Neuronal stem cell (in vitro differentiated cells): Measurements from ENCODE around the gene DGAT2.

Experiments used
- DNase-seq: peaks from one replicate; pipeline ENCODE4 v3.0.0-alpha.2; 2013; ENCODE audit warnings: low spot score
- H2AFZ ChIP-seq: one replicate; pipeline ENCODE4 v1.6.1; 2013; ENCODE audit warnings: mild to moderate bottlenecking, low read length, inconsistent platforms
- H2AK5ac ChIP-seq: 2 replicates; pipeline ENCODE4 v1.6.1; 2013; ENCODE audit warnings: low read depth, mild to moderate bottlenecking, inconsistent platforms, low read length, moderate library complexity, mixed read lengths
- H2BK120ac ChIP-seq: 2 replicates; pipeline ENCODE4 v1.6.1; 2013; ENCODE audit warnings: low read depth, mild to moderate bottlenecking, inconsistent platforms, low read length, moderate library complexity, mixed read lengths
- H2BK12ac ChIP-seq: one replicate; pipeline ENCODE4 v1.6.1; 2013; ENCODE audit warnings: low read length, inconsistent platforms
- H2BK15ac ChIP-seq: 2 replicates; pipeline ENCODE4 v1.6.1; 2013; ENCODE audit warnings: mild to moderate bottlenecking, low read length, inconsistent platforms, mixed read lengths
- H2BK5ac ChIP-seq: one replicate; pipeline ENCODE4 v1.6.1; 2013; ENCODE audit warnings: inconsistent platforms, mild to moderate bottlenecking, low read length, moderate library complexity
- H3K14ac ChIP-seq: one replicate; pipeline ENCODE4 v1.6.1; 2013; ENCODE audit warnings: low read length, inconsistent platforms
- H3K18ac ChIP-seq: 2 replicates; pipeline ENCODE4 v1.6.1; 2013; ENCODE audit warnings: low read length, inconsistent platforms
- H3K23ac ChIP-seq: 2 replicates; pipeline ENCODE4 v1.6.1; 2013; ENCODE audit warnings: low read depth, mild to moderate bottlenecking, mixed read lengths, low read length, inconsistent platforms; ENCODE audit not compliant: poor library complexity
- H3K27ac ChIP-seq: replicated peaks from 3 replicates; pipeline ENCODE4 v1.5.1; 2013; ENCODE audit warnings: low read length, inconsistent platforms
- H3K27me3 ChIP-seq, 3 experiments: 2 replicates each; pipeline ENCODE4 v1.6.1; 2013; ENCODE audit warnings: low read length in 3 of 3, mild to moderate bottlenecking in 2 of 3, inconsistent platforms in 1 of 3, low read depth in 1 of 3, mixed read lengths in 1 of 3, moderate library complexity in 1 of 3; ENCODE audit not compliant: control insufficient read depth in 3 of 3, insufficient read depth in 3 of 3
- H3K36me3 ChIP-seq, 2 donors: replicated peaks in 1 of 2; 2 replicates each; pipeline ENCODE4 v1.6.1; 2013; ENCODE audit warnings: low read length in 2 of 2; ENCODE audit not compliant: control insufficient read depth in 2 of 2, insufficient read depth in 2 of 2
- H3K4ac ChIP-seq: 2 replicates; pipeline ENCODE4 v1.6.1; 2013; ENCODE audit warnings: inconsistent platforms, mild to moderate bottlenecking, low read length, moderate library complexity
- H3K4me1 ChIP-seq, 2 donors: 1 replicate in 1 of 2; 2 replicates in 1 of 2; pipeline ENCODE4 v1.6.1; 2013; ENCODE audit warnings: low read length in 2 of 2, low read depth in 1 of 2; ENCODE audit not compliant: control insufficient read depth in 2 of 2, insufficient read depth in 1 of 2
- H3K4me2 ChIP-seq: one replicate; pipeline ENCODE4 v1.6.1; 2013; ENCODE audit warnings: mild to moderate bottlenecking, low read length, inconsistent platforms; ENCODE audit not compliant: insufficient read depth, poor library complexity, severe bottlenecking
- H3K4me3 ChIP-seq, 2 donors: 2 replicates each; pipeline ENCODE4 v1.5.1; 2013; ENCODE audit warnings: low read length in 2 of 2, mild to moderate bottlenecking in 2 of 2, inconsistent platforms in 1 of 2, moderate library complexity in 1 of 2
- H3K79me1 ChIP-seq: one replicate; pipeline ENCODE4 v1.6.1; 2013; ENCODE audit warnings: low read depth, mild to moderate bottlenecking, inconsistent platforms, low read length, moderate library complexity
- H3K9ac ChIP-seq: one replicate; pipeline ENCODE4 v1.6.1; 2013; ENCODE audit warnings: mild to moderate bottlenecking, low read depth, low read length, inconsistent platforms; ENCODE audit not compliant: poor library complexity
- H3K9me3 ChIP-seq, 2 donors: replicated peaks in 1 of 2; 2 replicates each; pipeline versions ENCODE3 to v1.6.1; 2013; ENCODE audit warnings: low read length in 2 of 2, mild to moderate bottlenecking in 2 of 2, inconsistent platforms in 1 of 2, low read depth in 1 of 2, mixed read lengths in 1 of 2, moderate library complexity in 1 of 2; ENCODE audit not compliant: control insufficient read depth in 2 of 2, insufficient read depth in 1 of 2
- H4K8ac ChIP-seq: one replicate; pipeline ENCODE4 v1.6.1; 2013; ENCODE audit warnings: low read depth, mild to moderate bottlenecking, inconsistent platforms, low read length, moderate library complexity
- H4K91ac ChIP-seq: one replicate; pipeline ENCODE4 v1.6.1; 2013; ENCODE audit warnings: low read length, low read depth, mild to moderate bottlenecking, inconsistent platforms; ENCODE audit not compliant: poor library complexity
- WGBS, 2 donors: extraction: QIAGEN DNeasy Blood & Tissue Kit; methylation state at CpG; one replicate each; pipeline ENCODE4 v1.1.7; 2013; ENCODE audit warnings: missing lambda C conversion rate in 2 of 2, mixed read lengths in 1 of 2; ENCODE audit not compliant: insufficient read length in 2 of 2, insufficient replicate concordance in 1 of 2; ENCODE audit errors: extremely low coverage in 2 of 2; 5-methylcytosine and 5-hydroxymethylcytosine counted together

Gene DGAT2

GRCh38 chr11:75801362-75802020 lies 32.9 kb downstream of the DGAT2 start:
- H4K91ac ChIP-seq: no peak overlapping the region
- WGBS, 2 donors: no CpG with 5 or more reads among the region's 9 CpGs
- H3K4me2 ChIP-seq: no peak overlapping the region
- no peak overlapping the region for H2AFZ ChIP-seq
- H3K9ac ChIP-seq: no peak overlapping the region
- no peak overlapping the region for H3K18ac ChIP-seq
- H3K14ac ChIP-seq: no peak overlapping the region
- DNase-seq: no peak
- no peaks in the 10 kb centered on the region for H3K4me1 ChIP-seq
- no peaks in the 10 kb centered on the region for H3K36me3 ChIP-seq
- H2AK5ac ChIP-seq: no peak overlapping the region
- H4K8ac ChIP-seq: no peak overlapping the region
- no peak overlapping the region for H2BK120ac ChIP-seq
- H2BK12ac ChIP-seq: no peak overlapping the region
- H3K4ac ChIP-seq: no peak overlapping the region
- H2BK5ac ChIP-seq: no peak overlapping the region
- no peak overlapping the region for H2BK15ac ChIP-seq
- no peaks in the 10 kb centered on the region for H3K9me3 ChIP-seq
- H3K27me3 ChIP-seq: peaks cover 0 to 7% (median 0%) of the 10 kb centered on the region in 3 experiments
- H3K4me3 ChIP-seq: no peak overlapping the region
- no peaks in the 10 kb centered on the region for H3K79me1 ChIP-seq
- H3K23ac ChIP-seq: no peak overlapping the region
- H3K27ac ChIP-seq: no peak overlapping the region

- Histone ChIP-seq H3K79me1 (no peaks in the 10 kb centered on the region), H3K36me3 (no peaks in the 10 kb centered on the region), H3K4me3 (no peak overlapping the region), H3K4me2 (no peak overlapping the region), H2AK5ac (no peak overlapping the region), H2BK15ac (no peak overlapping the region), H2BK5ac (no peak overlapping the region), H2BK12ac (no peak overlapping the region), H3K18ac (no peak overlapping the region), H2AFZ (peak overlapping the region; percentile 45), H2BK120ac (no peak overlapping the region), H3K9me3 (no peaks in the 10 kb centered on the region), H3K27me3 (peaks cover 0 to 7% (median 0%) of the 10 kb centered on the region in 3 experiments), H4K91ac (no peak overlapping the region), H3K4ac (no peak overlapping the region), H3K27ac (no peak overlapping the region), H4K8ac (no peak overlapping the region), H3K23ac (peak overlapping the region; percentile 31), H3K4me1 (no peaks in the 10 kb centered on the region), H3K14ac (no peak overlapping the region), H3K9ac (no peak overlapping the region)
- WGBS, 2 donors: no CpG with 5 or more reads among the region's 12 CpGs
- DNase-seq: no peak
Measured at GRCh38 chr11:75802021-75802912, 33.7 kb downstream of the DGAT2 start.

GRCh38 chr11:75802913-75803820 lies 34.6 kb downstream of the DGAT2 start:
- no peak overlapping the region for H3K14ac ChIP-seq
- no CpG with 5 or more reads among the region's 10 CpGs for WGBS, 2 donors
- no peak overlapping the region for H4K91ac ChIP-seq
- no peak overlapping the region for H3K4ac ChIP-seq
- H2BK5ac ChIP-seq: no peak overlapping the region
- H4K8ac ChIP-seq: no peak overlapping the region
- H2BK15ac ChIP-seq: no peak overlapping the region
- H3K23ac ChIP-seq: no peak overlapping the region
- H3K27me3 ChIP-seq: peaks cover 0 to 7% (median 0%) of the 10 kb centered on the region in 3 experiments
- H3K36me3 ChIP-seq: no peaks in the 10 kb centered on the region
- H3K27ac ChIP-seq: no peak overlapping the region
- no peaks in the 10 kb centered on the region for H3K9me3 ChIP-seq
- H3K4me1 ChIP-seq: no peaks in the 10 kb centered on the region
- H2AFZ ChIP-seq: no peak overlapping the region
- H2AK5ac ChIP-seq: no peak overlapping the region
- no peak overlapping the region for H2BK120ac ChIP-seq
- H3K4me2 ChIP-seq: no peak overlapping the region
- no peaks in the 10 kb centered on the region for H3K79me1 ChIP-seq
- DNase-seq: peak; percentile 75
- H3K9ac ChIP-seq: no peak overlapping the region
- H2BK12ac ChIP-seq: no peak overlapping the region
- H3K18ac ChIP-seq: no peak overlapping the region
- H3K4me3 ChIP-seq: no peak overlapping the region
